HAP-1 (cell line): ENCODE results near the gene WWOX.

Source experiments
- DNase-seq, 2 experiments: peaks; one replicate each; pipeline ENCODE4 v3.0.0-alpha.2; 2016 to 2020; ENCODE audit warnings: low spot score in 2 of 2
- H3K27me3 ChIP-seq: fragments of 250-450 bp; sonication (Bioruptor Pico); 2 replicates; pipeline ENCODE4 v1.5.1; 2020; ENCODE audit warnings: low read depth, mild to moderate bottlenecking, moderate library complexity
- H3K36me3 ChIP-seq: fragments of 250-450 bp; sonication (Bioruptor Pico); replicated peaks from 2 replicates; pipeline ENCODE4 v1.5.1; 2020; ENCODE audit warnings: mild to moderate bottlenecking
- H3K4me1 ChIP-seq: fragments of 250-450 bp; sonication (Bioruptor Pico); 2 replicates; pipeline ENCODE4 v1.5.1; 2020; ENCODE audit warnings: mild to moderate bottlenecking
- H3K4me3 ChIP-seq: fragments of 250-450 bp; sonication (Bioruptor Pico); 2 replicates; pipeline ENCODE4 v1.5.1; 2020; ENCODE audit warnings: mild to moderate bottlenecking, moderate library complexity
- H3K9me3 ChIP-seq: fragments of 250-450 bp; sonication (Bioruptor Pico); 2 replicates; pipeline ENCODE4 v1.5.1; 2020; ENCODE audit warnings: mild to moderate bottlenecking, moderate library complexity
- in situ Hi-C: fragments of 300-500 bp; cut with MboI; formaldehyde crosslinking; loops from 3 replicates; pipeline ENCODE4 v1.14.3; 2020; ENCODE audit warnings: low sequenced_read_pairs, inconsistent platforms, mixed read lengths

WWOX gene

DNA sequence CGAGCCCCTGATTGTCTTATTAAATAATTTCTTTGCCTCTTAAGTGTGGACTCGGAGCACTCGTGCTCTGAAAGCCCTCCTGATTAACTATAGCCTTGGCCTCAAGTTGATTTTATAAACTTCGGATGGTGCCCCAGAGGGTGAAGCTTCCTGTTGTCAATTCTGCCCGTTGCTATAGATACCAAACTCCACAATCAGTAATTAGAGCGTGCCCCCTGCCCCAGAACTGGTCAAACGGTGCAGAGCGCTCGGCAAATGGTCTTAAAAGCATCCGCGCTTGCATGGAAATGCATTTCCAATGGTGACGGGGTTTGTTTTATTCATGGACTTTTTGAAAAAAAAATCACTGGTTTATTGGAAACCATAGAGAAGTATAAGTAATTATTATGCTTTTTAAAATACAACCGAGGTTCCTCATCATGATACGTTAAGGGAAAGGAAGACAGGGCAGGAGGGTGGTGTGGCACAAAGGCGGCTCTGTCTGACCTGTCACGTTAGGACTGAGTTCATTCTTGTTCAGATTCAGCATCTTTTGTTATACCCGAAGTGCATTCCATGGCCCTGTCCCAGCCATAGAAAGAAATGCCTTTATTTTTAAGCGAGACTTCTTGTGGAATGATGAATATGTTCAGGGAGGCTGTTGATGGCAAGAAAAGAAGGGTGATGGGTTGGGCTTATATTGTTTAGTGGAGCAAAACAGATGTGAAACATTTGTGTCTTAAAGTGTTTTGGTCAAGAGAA is 1024.7 kb downstream of the WWOX start:
- Histone ChIP-seq H3K27me3 (no peaks in the 10 kb centered on the region), H3K4me3 (no peak overlapping the region), H3K36me3 (no peaks in the 10 kb centered on the region), H3K9me3 (no peaks in the 10 kb centered on the region), H3K4me1 (no peaks in the 10 kb centered on the region)
- DNase-seq, result no peak
- in situ Hi-C loops, result no loop called here

DNA sequence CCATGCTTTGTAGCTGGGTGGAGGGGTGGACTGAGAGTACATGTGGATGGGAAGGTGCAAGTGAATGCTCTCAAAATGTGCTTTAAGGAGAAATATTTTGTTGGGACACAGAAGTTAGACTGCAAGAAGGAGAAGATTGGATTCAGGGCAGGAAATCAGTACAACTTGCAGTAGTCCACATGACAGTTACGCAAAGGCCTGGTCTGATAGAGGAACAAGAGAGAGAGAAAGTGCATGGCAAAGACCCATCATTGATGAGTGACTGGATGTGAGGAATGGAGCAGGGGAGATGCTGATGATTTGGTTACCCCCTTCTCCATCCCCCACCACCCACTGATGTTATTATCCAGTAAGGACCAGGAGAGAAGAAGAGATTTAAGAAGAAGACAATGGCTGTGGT is 1028.3 kb downstream of the WWOX start:
- DNase-seq, result no peak
- no peaks in the 10 kb centered on the region for H3K9me3 ChIP-seq
- no peaks in the 10 kb centered on the region for H3K4me1 ChIP-seq
- H3K4me3 ChIP-seq, result no peak overlapping the region
- no peaks in the 10 kb centered on the region for H3K36me3 ChIP-seq
- in situ Hi-C loops, result no loop called here
- H3K27me3 ChIP-seq, result no peaks in the 10 kb centered on the region

DNA sequence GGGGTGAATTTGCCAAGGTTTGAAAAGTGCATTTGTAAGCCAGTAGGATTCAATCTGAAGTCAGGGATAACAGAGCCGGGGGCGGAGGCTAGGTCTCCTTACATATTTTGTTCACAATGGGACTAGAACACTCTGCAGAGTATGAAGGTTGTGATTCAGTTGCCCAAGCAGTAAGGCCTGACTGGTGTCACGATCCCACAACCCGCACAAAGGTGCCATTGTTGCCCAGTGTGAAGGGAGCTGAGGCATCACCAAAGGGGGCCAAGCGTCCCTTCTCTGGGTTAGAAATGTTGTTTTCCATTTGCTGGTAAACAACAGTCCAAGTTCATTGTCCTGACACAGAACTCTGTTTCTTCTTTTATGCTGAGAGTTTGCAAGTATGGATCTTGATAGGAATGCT is 1029.3 kb downstream of the WWOX start:
- Histone ChIP-seq H3K36me3 (no peaks in the 10 kb centered on the region), H3K4me3 (no peak overlapping the region), H3K27me3 (no peaks in the 10 kb centered on the region), H3K4me1 (no peaks in the 10 kb centered on the region), H3K9me3 (no peaks in the 10 kb centered on the region)
- in situ Hi-C loops, result no loop called here
- DNase-seq, result no peak

DNA sequence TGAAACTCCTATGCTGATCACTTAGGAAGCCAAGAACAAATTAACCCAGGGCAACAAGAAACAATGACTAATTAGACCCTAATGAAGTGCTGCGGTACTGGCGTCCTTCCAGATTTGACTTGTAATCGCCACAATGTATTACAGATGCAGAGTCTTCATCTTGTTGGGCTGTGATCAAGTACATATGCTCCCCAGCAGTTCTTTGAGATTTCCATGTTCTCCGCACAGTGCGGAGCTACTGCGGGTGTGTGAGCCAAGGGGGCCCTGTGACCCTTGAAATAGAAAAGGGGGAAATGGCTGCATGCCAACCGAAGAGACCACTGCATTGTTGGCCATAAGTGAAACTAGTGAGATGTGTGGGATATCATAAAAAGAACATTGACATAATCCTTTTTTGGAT is 1031.2 kb downstream of the WWOX start:
- Histone ChIP-seq H3K9me3 (no peaks in the 10 kb centered on the region), H3K4me1 (no peaks in the 10 kb centered on the region), H3K27me3 (no peaks in the 10 kb centered on the region), H3K4me3 (no peak overlapping the region), H3K36me3 (no peaks in the 10 kb centered on the region)
- in situ Hi-C loops, result no loop called here
- no peak for DNase-seq

DNA sequence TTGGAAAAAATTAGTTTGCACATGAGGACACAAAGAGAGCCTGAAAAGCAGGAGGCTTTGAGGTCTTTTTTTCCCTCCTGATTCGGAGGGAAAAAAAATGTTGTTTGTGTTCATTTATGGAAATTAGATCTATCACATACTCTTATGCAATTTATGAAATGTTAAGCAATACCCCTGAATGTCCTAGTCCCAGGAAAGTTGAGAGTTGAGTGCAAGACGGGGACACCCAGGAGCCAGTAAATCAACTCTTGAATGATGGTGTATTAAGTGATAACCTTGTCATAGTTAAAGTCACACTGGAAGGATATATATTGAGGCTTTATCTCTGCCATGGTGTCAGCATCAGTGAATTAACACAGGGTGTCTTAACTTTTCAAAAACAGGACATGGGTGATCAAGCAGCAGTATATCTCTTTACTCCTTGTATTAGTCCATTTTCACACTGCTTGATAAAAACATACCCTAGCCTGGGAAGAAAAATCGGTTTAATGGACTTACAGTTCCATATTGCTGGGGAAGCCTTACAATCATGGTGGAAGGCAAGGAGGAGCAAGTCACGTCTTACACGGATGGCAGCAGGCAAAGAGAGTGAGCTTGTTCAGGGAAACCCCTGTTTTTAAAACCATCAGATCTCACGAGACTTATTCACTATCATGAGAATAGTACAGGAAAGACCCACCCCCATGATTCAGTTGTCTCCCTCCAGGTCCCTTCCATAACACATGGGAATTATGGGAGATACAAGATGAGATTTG is 1032.0 kb downstream of the WWOX start:
- H3K36me3 ChIP-seq, result no peaks in the 10 kb centered on the region
- H3K27me3 ChIP-seq, result no peaks in the 10 kb centered on the region
- no peak overlapping the region for H3K4me3 ChIP-seq
- H3K4me1 ChIP-seq, result no peaks in the 10 kb centered on the region
- DNase-seq, result no peak
- no peaks in the 10 kb centered on the region for H3K9me3 ChIP-seq
- in situ Hi-C loops, result no loop called here

DNA sequence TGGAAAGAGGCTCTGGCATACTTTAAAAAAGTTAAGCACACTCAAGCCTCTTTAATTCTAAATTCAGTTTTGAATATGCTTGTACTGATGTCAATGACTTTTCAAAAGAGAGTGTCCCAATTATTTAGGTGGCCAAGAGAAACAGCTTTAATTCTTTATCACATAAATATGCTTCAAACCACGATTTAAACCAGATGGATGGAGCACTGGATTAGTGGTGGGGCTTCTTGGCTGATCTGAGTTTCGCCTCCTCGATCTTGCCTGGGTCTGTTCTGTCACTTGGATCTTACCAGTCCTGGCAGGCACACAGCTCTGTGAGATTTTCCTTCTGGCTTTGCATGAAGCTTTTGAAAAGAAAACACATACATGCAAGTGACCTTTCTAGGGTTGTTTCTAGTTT is 1033.2 kb downstream of the WWOX start:
- no peak overlapping the region for H3K4me3 ChIP-seq
- no peaks in the 10 kb centered on the region for H3K27me3 ChIP-seq
- H3K4me1 ChIP-seq, result no peaks in the 10 kb centered on the region
- no peaks in the 10 kb centered on the region for H3K9me3 ChIP-seq
- no peaks in the 10 kb centered on the region for H3K36me3 ChIP-seq
- in situ Hi-C loops, result no loop called here
- no peak for DNase-seq

DNA sequence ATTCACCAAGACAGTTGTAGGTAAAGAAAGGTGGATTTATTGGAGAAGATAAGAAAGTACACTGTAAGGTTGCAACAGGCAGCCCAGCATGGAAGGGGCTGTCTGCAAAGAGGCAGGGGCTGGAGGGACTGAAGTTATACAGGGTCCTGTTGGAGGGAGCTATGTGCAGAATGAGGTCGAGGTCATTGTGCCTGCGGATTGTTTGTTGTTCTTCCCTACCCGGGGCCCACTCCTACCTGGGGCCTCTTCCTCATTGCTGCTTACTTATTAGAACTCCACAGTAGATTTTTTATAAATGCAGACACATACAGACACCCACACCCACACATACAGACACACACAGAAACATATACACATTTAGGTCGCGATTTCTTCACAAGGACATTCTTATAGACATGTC is 1034.8 kb downstream of the WWOX start:
- no peak for DNase-seq
- Histone ChIP-seq H3K9me3 (no peaks in the 10 kb centered on the region), H3K4me3 (no peak overlapping the region), H3K36me3 (no peaks in the 10 kb centered on the region), H3K4me1 (no peaks in the 10 kb centered on the region), H3K27me3 (no peaks in the 10 kb centered on the region)
- in situ Hi-C loops, result no loop called here

DNA sequence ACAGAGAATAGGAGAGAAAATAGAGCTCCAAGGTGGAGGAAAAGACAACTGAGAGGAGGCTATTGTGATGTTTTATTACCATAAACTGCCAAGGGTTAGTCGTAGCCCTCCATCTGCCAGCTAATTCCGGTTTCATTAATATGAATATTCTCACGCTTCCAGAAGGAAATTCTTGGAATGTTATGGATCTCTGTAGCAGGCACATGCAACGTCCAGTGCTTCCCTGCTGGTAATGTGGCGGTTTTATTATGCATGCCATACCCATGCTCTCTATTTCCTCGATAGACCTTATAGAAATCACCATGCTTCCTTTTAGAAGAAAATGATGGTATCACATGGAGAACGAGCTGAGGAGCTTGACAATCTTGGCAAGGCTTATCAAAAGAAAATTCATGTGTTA is 1037.5 kb downstream of the WWOX start:
- in situ Hi-C loops, result no loop called here
- Histone ChIP-seq H3K27me3 (no peaks in the 10 kb centered on the region), H3K4me3 (no peak overlapping the region), H3K9me3 (no peaks in the 10 kb centered on the region), H3K36me3 (no peaks in the 10 kb centered on the region), H3K4me1 (no peaks in the 10 kb centered on the region)
- no peak for DNase-seq

DNA sequence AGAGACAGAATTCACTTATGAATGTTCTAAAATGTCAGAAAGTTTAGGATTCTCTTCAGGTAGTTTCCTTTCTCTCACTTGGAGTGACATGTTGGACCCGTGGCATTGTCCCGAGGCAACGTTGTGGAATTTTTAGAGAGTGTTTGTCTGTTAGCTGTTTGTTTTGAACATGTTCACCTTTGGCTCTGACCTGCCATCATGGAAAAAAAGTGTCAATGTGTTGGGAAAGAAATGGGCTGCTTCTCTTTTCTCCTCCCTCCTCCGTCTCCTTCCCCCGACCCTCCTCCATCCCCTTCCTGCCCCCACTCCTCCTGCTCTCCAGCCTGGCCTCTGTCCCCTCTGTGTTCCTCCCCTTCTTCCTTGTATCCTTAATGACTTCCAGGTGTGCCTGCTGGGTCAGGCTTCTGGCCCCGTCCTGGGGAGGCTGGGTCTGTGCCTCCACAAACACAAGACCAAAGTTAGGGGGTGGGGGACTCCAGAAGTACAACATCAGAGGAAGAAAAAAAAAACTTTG is 1038.0 kb downstream of the WWOX start:
- no peaks in the 10 kb centered on the region for H3K4me1 ChIP-seq
- in situ Hi-C loops, result no loop called here
- no peak overlapping the region for H3K4me3 ChIP-seq
- DNase-seq, result no peak
- H3K36me3 ChIP-seq, result no peaks in the 10 kb centered on the region
- H3K9me3 ChIP-seq, result no peaks in the 10 kb centered on the region
- H3K27me3 ChIP-seq, result no peaks in the 10 kb centered on the region

DNA sequence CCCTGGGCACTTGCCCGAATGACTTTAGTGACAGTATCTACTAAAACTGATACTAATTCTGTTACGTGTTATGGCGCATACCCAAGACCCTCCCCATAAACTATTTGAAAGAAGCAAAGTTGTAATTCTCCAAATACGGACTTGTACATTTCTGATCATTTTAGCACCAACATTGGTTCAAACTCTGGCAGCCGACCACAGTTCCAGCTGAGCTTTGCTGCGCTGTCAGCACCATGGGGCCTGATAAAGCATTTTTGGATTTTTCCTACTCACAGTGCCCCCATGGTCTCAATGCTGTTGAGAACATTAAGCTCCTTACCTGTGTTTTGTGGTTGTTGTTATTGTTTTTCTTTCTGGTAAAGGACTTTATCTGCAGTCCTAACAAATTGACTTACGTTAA is 1040.3 kb downstream of the WWOX start:
- no peaks in the 10 kb centered on the region for H3K9me3 ChIP-seq
- in situ Hi-C loops, result no loop called here

DNA sequence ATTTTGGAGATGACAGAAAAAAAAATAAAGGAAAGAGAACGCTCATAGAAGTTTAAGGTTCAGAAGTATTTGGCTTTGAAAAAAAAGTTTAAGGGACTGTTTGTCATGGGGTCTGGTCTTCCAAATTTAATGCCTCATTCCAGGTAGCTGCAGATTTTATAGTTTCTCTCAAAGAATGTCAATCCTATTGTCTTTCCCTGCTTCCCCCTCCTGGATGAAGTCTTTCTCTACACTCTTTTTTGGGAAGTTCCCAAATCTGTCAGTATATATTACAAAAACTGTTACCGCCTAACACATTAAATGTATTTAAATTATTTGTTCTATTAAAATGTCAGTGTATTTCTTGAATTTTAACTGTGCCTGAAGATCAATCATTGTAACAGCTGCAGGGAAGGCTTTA is 1043.6 kb downstream of the WWOX start:
- no peak for DNase-seq
- H3K4me3 ChIP-seq, result no peak overlapping the region
- H3K4me1 ChIP-seq, result no peaks in the 10 kb centered on the region
- H3K27me3 ChIP-seq, result no peaks in the 10 kb centered on the region
- in situ Hi-C loops, result no loop called here
- no peaks in the 10 kb centered on the region for H3K36me3 ChIP-seq
- no peaks in the 10 kb centered on the region for H3K9me3 ChIP-seq

More for the DNA sequence above, 1040.3 kb downstream of the WWOX start:
- H3K4me1 ChIP-seq, result no peaks in the 10 kb centered on the region
- H3K27me3 ChIP-seq, result no peaks in the 10 kb centered on the region
- no peaks in the 10 kb centered on the region for H3K36me3 ChIP-seq
- H3K4me3 ChIP-seq, result no peak overlapping the region
- DNase-seq, result no peak

DNA sequence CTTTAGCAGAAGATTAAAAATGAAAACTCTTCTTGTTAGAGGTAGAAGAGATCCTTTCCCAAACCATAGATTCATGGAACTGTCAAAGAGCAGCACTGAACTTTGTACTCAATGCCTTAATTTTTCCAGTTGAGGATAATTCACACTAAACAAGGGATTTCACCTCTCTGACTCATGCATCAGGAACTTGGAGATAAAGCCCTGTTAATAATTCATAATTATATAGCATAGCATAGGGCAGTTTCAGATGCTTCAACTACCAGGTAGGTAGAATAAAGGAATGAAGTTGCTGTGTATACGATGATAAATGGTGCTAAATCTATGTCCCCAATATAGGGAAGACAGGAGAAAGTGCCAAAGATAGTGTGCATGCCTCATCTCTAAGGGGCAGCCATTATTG is 1050.7 kb downstream of the WWOX start:
- Histone ChIP-seq H3K4me1 (no peaks in the 10 kb centered on the region), H3K36me3 (no peaks in the 10 kb centered on the region), H3K9me3 (no peaks in the 10 kb centered on the region), H3K27me3 (no peaks in the 10 kb centered on the region), H3K4me3 (no peak overlapping the region)
- in situ Hi-C loops, result no loop called here
- no peak for DNase-seq

DNA sequence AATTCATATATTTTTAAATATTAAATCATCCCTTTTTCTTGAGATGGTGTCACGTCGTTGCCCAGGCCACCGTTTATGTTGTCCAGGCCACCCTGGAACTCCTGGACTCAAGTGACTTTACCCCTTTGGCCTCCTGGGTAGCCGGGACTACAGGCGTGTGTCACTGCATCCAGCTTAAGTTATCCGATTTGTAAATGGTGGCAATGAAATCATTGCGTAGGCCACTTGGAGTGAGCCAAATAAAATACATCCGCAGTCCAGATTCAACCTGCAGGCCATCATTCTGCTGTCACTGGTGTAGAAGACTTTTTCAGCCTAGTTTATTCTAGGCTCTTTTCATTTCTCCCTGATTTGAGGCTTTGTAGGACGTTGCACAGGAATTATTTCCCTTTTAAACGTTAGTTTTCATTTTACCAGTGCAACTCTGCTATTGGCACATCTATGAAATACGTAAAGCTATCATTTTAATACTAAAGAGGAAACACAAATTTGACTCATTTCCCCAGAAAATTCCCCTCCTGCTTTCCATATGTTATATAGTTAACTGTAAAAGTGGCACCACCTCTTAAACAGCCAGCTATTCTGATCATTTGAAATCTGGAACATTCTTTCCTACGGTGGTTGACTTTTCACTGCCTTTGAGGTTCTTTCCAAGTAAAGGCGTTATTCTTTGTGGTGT is 1051.3 kb downstream of the WWOX start:
- in situ Hi-C loops, result no loop called here
- Histone ChIP-seq H3K4me1 (no peaks in the 10 kb centered on the region), H3K9me3 (no peaks in the 10 kb centered on the region), H3K4me3 (no peak overlapping the region), H3K27me3 (no peaks in the 10 kb centered on the region), H3K36me3 (no peaks in the 10 kb centered on the region)
- DNase-seq, result no peak

DNA sequence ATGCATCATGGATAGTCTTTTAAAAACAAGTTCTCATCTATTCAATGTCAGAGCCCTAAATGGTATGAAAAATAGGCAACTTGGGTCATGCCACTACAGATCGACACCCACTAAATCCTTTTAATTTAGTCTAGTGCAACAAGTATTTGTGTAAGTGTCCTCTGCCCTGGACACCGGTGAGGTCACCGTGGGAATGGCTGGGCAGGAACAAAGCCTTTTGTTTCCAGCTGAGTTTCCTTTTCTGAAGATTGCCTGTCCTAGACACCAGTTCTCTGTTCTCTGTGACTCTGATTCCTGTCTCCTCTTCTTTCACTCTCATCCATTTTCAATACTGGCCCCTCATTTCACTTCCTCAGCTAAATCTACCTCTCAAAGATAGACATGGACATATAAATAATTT is 1054.6 kb downstream of the WWOX start:
- no peaks in the 10 kb centered on the region for H3K9me3 ChIP-seq
- H3K4me1 ChIP-seq, result no peaks in the 10 kb centered on the region
- H3K36me3 ChIP-seq, result no peaks in the 10 kb centered on the region
- H3K27me3 ChIP-seq, result no peaks in the 10 kb centered on the region
- in situ Hi-C loops, result no loop called here
- no peak overlapping the region for H3K4me3 ChIP-seq
- DNase-seq, result no peak
